ENCODE measurements around the gene PLAC8L1.

DNA sequence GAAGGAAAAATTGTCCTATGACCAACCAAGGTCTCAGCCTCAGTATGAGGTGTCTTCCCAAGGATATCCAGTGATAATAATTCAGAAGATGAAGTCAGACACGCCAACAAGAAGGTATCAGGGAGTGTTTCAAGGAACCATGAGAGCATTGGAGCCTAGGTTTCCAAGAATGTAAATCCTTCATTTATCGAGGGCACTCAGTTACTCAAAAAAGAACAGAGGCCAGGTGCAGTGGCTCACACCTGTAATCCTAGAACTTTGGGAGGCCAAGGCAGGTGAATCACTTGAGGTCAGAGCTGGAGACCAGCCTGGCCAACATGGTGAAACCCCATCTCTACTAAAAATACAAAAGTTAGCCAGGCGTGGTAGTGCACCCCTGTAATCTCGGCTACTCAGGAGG lies 70.8 kb downstream of the PLAC8L1 start:
- TF ChIP-seq, protein P1, sequence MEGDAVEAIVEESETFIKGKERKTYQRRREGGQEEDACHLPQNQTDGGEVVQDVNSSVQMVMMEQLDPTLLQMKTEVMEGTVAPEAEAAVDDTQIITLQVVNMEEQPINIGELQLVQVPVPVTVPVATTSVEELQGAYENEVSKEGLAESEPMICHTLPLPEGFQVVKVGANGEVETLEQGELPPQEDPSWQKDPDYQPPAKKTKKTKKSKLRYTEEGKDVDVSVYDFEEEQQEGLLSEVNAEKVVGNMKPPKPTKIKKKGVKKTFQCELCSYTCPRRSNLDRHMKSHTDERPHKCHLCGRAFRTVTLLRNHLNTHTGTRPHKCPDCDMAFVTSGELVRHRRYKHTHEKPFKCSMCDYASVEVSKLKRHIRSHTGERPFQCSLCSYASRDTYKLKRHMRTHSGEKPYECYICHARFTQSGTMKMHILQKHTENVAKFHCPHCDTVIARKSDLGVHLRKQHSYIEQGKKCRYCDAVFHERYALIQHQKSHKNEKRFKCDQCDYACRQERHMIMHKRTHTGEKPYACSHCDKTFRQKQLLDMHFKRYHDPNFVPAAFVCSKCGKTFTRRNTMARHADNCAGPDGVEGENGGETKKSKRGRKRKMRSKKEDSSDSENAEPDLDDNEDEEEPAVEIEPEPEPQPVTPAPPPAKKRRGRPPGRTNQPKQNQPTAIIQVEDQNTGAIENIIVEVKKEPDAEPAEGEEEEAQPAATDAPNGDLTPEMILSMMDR (IDR thresholded peaks at IDR 0.05 in 4 of 5, conservative IDR thresholded peaks at IDR 0.05 in 1 of 5): no peak
- TF ChIP-seq POLR2A (IDR thresholded peaks at IDR 0.05): no peak

Data from gastrocnemius medialis (tissue), 4 donors.